NCI-H2171 (cell line): ENCODE measurements around the gene DNHD1.
"Not testable (repeated sequence)": the region's sequence is repeated elsewhere in the genome, so short reads cannot be mapped to it uniquely, and the experiment has no call there.

Experiments used
- DNase-seq: peaks from one replicate; lab custom pipeline; 2025; lab: John Stamatoyannopoulos, UW

The DNHD1 gene

DNA sequence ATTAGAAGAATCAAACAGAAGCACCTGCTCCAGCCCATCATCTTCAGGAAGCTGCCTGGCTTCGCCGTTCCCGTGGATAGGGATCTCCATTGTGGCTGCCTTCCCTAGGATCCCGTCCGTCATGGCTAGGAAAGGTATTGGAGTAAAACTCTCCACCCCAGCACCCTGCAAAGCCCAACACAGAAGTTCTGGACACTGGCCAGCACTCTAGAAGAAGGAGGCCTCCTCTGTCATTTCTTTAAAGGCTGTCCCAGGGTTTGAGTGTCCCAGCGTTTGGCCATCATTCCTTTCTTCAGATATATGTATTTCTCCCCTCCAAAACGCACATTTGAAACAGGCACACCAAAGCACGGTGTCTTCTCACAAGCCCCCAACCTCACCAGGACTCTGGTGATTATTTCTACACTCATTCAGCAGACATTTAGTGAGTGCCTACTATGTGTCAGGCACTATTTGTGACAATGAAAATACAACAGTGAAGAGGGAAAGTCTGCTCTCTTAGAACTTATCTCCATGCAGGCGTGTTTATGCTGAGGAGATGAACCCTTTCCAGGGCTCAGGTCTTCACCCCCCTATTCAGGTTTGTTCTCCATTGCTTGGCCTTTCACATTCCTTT is 16.7 kb upstream of the DNHD1 start:
- no peak for DNase-seq

DNA sequence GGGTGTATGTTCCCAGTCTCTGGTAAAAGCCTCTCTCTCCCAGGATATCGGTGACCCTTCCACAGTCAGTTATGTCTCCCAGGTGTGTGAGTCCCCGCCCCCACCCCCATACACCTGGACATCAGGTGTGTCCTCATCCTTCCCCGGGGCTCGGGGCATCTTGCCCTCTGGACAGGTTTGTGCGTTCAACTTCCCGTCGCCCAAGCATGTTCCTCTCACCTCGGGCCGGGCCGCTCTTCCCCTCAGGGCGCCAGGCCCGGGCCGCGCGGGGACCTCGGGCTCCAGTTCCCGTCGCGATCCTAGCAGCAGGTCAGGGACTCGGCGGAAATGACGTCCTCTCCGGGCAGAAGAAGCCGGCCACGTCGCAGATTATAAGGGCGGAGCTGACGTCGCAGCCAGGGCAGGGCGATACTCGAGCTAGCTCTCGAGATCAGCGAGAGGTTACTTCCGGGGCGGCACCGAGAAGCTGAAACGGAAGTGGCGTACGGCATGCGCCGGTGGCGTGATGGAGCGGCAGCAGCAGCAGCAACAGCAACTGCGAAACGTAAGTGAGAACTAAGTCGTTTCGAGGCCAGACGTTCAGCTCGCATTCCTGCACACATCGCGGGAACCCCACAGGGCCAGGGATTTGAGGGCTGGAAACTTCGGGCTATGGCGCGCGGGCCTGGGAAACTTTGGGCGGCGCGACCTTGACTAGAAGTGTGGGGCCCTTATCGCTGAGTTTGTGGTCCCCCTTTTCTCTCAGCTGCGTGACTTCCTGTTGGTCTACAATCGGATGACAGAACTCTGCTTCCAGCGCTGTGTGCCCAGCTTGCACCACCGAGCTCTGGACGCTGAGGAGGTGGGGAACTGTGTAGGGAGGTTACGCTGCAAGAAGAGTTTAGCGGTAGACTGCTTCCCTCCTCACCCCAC is 15.8 kb upstream of the DNHD1 start, which contains the start of the genes ARFIP2 and TIMM10B:
ARFIP2 (minus strand) TSS at position 320 of the 912 bp plus-strand sequence. CDS start 910 bp downstream, outside the sequence.
TIMM10B (plus strand) TSS at position 490 of the 912 bp plus-strand sequence; CDS start at position 506, 16 bp downstream.
- DNase-seq = peak; percentile 78

DNA sequence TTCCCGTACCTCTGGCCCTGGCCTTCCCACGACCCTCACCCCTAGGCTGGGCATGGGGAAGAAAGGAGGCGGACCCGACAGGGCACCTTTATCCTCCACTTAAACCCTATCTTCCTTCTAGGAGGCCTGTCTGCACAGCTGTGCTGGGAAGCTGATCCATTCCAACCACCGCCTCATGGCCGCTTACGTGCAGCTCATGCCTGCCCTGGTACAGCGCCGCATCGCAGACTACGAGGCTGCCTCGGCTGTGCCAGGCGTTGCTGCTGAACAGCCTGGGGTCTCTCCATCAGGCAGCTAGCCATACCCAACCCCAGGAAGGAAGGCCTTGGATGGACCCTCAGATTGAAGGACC is 15.2 kb upstream of the DNHD1 start:
- DNase-seq = no peak

DNA sequence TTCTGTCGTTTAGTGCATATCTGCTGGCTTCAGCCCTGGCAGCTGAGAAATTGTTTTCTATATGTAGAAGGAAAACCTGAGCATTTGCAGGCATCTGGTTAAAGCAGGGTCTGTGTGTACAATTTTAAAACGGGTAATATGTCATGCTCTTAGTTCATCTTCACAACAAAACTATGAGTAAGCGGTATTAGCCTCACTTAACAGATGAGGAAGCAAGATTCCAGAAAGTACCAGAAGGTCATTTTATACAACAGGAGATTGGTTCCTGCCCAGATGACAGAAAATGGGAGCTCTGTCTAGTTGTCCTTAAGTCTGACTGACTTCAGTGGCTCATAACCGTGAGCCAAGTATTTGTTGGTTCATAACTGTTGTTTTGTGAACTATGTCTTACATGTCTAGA is 14.6 kb upstream of the DNHD1 start:
- no peak for DNase-seq

DNA sequence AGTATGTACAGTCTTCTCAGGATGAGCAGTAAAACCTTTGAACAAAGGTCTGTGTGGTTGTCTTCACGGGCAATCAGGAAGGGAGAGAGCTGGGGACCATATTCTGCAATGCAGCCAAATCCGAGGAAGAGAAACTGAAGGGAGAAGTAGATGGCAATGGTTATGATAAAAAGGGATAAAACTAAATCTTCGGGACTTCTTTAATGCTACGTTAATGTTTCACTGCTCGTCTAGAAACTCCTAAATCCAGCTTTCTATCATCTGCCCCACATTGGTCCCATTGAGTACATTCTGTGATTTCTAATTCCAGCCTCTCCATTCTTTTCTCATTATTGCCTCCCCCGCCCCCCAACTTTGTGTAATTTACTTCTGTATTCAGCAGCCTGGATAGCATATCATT is 14.1 kb upstream of the DNHD1 start:
- no peak for DNase-seq

DNA sequence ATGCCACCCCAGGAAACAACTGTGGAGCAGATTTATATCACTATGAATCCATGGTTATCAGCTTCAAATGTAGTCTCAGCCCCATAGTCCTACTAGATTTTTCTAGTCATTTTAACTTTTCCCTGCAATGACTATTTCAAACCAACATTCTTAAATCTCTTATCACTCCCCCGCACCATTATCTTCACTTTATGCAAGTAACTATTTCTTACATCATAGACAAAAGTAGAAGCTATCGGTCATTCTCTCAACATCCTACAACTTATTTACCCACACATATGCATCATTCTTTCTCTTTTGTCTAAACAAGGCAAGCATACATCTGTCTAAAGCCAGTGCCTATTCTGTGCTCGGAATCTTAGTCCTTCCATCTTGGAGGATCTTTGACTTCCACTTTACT is 11.4 kb upstream of the DNHD1 start:
- no peak for DNase-seq

DNA sequence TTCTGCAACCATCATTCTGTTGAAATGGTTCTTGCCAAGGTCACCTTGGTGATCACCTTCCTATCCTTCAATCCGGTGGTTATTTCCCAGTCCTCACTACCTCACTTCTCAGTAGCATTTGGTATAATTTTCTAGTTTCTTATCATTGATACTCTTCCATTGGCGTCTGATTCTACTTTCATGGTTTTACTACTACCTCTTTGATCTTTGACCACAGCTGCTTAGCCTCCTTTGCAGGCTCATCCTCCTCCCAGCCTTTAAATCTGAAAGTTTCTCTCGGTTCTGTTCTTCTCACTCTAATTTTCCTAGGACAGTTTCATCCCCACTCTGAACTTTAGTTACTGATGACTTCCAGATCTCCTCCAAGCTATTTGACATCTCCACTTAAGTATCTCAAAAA is 10.8 kb upstream of the DNHD1 start:
- no peak for DNase-seq

DNA sequence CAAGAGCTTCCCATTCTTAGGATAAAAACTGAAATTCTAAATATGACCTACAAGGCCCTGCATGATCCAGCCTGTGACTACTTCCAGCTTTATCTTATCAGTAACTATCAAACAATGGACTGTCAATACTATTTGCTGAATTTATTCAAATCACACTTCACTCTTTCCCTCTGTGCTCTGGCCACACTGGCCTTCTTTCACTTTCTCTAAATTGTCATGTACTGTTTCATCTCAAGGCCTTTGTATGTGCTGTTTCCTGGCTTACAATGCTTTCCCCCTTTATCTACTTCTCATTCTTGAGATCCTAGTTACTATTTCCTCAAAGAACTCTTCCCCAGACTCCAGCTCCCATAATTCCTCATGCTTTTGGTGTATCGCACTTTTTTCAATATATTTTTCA is 10.1 kb upstream of the DNHD1 start:
- no peak for DNase-seq

DNA sequence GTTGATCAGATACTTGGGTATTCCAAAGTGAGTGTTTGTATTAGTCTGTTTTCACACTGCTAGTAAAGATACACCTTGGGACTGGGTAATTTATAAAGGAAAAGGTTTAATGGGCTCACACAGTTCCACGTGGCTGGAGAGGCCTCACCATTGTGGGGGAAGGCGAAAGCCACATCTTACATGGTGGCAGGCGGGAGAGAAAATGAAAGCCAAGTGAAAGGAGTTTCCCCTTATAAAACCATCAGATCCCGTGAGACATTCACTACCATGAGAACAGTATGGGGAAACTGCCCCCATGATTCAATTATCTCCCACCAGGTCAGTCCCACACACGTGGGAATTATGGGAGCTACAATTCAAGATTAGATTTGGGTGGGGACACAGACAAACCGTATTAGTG is 8.7 kb upstream of the DNHD1 start:
- no peak for DNase-seq

DNA sequence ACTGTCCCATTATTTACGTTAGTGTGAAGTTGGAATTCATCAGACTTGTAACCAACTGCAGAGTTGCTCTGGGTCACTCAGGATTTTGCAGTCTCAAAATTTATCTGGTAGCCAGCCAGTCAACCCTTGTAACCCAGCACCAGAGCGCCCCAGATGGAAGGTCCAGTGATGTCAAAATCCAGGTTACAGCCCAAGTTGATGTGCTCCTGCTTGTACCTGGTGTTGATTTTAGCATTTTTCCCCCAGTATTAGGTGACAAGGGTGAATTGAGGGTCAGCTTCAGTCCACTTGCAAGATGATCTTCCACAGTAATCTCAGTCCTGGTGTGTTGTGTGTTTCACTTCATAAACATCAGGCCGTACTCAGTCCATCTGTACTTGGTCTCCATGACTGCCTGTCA is 8.3 kb upstream of the DNHD1 start:
- no peak for DNase-seq

DNA sequence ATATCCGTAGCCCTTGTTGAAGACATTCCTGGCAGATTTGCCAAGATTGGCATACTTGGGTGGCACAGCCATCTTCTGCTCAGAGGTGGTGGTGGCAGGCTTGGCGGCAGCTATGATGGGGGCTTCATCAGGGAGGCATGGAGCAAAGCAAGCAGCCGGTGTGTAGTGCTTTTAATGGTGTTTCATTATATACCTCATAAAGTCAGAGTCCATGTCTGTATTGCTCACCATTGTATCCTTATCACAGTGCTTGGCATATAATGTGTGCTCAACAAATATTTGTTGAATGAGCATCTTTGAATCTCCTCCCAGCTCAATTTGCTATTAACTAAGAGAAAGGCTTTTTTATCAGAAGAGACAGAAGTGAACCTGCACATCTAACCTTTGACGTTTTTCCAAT is 7.8 kb upstream of the DNHD1 start:
- no peak for DNase-seq

DNA sequence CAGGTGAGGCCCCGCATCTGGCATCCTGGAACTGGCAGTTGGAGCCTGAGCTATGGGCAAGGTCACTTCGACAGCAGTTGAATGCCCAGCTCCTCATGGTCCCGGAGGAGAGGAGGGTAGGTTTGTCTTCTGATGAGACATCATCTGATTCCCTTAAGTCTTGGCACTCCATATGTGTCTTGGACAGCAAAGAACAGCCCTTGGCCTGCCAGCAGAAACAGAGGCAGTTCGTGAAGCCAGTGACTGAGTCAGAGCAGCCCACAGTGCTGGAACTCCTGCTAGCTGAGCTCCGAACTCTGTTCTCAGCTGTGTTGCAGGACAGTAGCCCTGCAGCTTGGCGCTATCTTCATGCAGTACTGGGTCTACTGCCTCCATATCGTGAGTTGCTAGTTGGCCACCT is 1.0 kb downstream of the DNHD1 start:
- DNase-seq = no peak

DNA sequence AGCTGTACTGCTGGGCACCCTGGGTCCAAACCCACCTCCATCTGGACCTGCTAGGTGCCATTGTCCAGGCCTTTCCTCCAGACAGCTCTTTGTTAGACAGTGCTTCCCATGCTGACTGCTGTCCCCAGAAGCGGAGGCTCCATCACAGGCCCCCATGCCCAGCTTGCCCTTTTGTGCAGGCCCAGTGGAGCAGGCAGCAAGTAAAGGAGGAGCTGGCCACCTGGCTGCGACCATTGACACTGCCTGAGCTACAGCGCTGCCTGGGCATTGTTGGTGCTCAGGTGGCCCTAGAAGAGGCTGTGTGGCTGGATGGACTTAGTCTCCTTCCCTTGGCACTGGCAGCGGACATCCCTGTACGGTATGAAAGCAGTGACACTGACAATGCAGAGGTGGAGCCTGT is 1.5 kb downstream of the DNHD1 start:
- DNase-seq = no peak

DNA sequence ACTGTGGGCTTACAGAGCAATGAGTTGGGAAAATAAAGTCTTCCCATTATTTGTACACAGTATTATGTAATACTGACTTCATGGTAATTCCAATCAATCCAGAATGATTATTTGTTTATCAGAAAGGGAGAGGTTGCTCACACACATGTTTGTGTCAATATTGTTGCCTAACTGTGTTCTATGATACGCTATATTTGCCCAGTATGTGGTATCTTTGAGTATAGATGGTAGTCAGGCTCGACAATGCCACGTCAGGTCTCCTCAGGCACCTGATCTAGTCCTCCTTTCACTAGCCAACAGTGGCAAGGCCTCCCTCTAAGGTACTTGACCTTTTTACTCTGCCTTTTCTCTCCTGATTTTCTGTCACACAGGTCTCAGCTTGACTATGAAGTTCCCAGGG is 5.3 kb downstream of the DNHD1 start:
- no peak for DNase-seq

DNA sequence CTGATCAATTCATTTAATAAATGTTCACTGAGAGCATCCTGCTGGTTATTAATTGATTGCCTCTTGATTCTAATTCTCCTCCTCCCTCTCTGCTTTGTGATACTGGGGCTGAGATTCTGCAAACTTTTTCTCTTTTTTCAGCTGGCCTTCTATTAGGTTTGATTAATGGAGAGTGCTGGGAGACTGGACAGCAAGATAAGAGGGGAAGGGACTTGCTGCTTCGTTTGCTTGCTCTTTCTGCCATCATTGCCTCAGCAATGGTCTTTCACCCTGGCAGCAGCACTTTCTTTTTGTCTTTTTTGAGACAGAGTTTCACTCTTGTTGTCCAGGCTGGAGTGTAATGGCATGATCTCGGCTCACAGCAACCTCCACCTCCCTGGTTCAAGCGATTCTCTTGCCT is 7.1 kb downstream of the DNHD1 start:
- DNase-seq = no peak

DNA sequence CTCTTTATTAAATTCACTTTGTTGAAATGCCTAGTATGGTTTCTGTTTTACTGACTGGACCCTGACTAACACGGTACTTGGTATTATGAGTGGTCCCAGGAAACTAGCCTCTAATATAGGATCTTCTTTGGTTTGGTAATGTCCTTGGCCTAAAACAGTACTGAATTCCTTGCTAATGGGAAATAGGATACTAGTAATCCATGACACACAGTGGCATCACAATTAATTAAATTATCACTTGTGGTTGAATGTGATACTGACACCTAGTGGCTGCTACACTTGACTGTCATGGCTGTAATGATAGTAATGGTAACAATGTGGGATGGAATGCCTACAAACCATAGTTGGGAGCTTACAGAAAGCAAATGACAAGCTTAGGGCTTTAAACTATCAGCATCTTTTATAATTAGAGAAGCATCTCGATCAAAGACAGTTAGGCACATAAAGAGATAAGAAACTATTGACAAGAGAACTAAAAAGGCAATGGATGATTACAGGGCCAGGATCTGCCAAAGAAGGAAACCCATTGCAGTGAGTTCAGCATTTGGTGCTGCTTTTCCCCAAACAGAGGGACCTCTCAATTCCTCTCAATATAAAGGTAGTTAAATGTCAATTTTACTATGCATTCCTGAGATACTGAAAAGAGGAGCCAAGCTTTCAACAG is 8.6 kb downstream of the DNHD1 start:
- DNase-seq = no peak

DNA sequence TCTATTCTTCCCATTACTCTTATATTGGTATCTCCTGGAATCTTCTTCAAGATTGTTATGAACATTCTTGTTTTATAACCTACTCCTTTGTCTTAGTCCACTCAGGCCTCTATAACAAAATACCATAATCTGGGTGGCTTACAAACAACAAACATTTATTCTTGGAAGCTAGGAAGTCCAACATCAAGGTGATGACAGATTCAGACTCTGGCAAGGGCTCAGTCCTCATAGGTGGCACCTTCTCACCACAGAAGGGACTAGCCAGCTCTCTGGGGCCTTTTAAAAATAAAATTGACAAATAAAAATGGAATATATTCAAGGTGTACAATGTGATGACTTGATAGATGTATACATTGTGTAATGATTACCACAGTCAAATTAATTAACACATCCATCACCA is 19.8 kb downstream of the DNHD1 start:
- DNase-seq = no peak

DNA sequence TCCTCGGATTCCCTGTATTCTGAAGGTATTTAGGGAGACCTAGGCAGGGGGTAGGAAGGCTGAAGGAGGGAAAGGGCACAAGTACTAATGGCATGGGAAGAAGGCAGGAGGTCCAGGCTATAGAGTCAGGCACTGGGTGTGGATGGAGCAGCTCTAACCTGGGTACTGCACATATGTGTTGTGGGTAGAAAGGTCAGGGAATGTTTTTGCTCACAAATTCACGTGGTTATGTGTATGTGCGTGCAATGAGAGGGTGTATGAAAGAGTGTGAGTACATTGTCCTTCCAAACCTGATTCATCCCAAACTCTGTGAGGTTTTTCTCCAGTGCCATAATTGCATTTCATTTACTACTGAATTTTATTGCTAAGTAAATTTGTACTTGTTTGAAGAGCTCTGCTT is 23.2 kb downstream of the DNHD1 start:
- DNase-seq = no peak

DNA sequence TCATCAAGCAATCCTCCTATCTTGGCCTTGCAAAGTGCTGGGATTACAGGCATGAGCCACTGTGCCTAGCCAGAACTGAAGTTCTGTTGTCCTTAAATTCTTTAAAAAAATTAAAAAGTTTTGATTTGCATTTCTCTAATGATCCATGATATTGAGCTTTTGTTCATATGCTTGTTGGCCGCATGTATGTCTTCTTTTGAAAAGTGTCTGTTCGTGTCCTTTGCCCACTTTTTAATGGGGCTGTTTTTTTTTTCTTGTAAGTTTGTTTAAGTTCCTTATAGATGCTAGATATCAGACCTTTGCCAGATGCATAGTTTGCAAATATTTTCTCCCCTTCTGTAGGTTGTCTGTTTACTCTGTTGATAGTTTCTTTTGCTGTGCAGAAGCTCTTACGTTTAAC is 24.9 kb downstream of the DNHD1 start:
- not testable (repeated sequence) for DNase-seq

DNA sequence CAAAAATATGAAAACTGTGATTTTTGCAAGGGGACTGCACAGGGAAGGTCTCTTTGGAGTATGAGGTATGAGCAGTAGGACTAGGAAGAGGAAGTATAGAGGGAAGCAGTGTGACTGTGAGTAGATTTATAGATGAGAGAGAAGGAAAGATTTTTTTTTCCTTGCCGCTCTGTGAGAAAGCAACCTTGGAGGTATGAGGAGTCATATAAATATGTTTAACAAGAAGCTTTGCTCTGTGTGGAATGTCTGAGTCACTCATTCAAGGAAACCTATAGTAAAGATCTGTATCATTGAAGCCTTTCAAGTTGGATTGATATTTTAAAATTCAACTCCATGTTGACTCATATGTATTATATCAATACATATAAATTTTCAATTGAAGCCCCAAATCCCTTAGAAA is 26.2 kb downstream of the DNHD1 start:
- DNase-seq = no peak

DNA sequence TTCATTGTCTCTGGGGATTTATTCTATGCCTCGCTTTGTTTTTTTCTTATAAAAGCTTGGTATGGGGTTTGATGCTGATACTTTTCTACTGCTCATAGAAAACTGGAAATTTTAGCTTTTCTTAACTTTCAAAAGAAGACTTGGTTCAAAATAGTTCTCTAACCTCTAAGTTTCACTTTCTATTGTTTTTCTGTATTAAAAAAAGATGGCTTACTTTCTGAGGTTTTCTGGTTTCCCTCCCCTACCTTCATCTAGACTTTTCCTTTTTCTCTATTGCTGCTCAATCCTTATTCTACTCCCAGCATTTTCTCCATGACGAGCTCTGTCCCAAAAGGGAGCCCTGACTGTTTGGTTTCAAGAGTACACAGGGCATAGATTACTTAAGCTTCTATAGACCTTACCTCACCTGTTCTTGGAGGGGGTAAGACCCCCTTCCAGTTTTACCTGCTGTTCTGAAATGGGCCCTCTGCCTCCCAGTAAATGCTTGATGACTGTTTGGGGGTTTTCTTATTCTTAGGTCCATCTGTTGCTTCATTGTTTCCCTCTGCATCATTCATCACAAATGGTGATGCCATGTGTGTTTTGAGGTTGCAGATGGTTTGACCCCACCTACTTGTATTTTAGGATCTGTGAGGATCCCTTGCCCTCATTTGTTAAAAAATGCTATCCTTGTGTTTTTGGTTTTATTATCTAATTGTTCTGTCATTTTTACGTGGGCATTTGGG is 29.5 kb downstream of the DNHD1 start:
- DNase-seq = no peak

DNA sequence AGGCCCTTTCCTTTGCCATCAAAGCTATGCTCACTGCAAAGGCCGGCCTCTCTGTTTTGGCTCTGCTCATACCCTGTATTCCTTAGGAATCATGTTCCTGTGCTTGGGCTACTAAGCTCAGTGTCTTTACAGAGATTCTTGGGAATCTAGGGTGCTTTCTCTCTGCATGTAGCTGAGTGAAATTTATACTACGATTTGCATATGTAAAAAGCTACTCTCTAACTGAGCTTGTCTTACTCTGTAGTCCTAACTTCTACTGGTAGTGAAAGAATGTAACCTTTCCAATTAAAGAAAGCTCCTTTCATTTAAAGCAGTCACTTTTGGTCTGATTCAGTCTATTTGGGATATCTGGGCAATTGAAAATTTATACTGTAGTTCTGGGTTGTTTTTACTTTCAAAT is 32.2 kb downstream of the DNHD1 start:
- no peak for DNase-seq
